Smooth muscle cell of the brain vasculature (primary cell): ENCODE results near the gene PACSIN3.

Source experiments
- DNase-seq: peaks from one replicate; pipeline ENCODE4 v3.0.0-alpha.2; 2012; ENCODE audit warnings: low read depth, low spot score

The PACSIN3 gene

DNA sequence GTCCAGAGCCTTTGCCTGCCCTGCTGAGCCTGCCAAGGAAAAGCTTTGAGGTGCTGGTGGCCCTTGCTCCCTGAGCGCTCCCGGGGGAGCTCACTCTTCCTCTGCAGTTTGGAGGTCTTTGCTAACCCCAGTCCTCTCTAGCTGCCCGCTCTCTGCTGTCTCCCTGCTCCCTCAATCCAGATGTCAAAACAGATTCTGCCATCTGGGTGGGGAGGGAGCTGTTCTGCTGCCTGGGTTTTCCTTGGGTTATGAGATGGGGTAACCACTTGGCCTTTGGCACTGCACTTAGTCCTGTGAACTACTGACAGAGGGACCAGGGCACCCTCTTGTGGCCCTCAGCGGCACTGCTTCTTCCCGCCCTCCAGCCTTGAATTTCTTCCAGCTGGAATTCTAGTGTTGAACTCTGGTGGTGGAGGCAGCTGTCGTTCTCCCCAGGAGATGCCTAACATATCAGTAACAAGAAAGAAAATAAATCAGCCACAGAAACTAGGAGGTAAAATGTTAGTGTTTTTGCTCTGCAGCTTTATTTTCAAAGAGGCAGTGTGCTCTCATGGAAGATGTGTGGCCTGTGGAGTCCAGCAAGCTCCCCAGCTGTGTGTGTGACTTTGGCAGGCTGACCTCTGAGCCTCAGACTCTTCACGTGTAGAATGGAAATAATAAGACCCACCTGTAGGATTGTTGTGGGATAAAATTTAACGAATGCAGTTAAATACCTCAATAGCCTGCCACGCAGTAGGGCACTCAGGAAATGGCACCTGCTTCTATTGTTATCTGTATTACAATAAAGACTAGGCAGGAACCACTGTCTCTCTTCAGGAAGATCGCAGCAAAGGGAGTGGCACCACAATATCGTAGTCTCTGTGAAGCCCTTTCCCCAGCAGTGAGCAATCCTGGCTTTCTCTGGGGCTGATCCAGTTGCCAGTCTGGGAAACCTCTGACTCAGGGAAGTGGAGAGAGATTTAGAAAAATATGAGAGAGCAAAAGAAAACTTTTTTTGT is 33.0 kb downstream of the PACSIN3 start:
- peak; percentile 89 for DNase-seq

DNA sequence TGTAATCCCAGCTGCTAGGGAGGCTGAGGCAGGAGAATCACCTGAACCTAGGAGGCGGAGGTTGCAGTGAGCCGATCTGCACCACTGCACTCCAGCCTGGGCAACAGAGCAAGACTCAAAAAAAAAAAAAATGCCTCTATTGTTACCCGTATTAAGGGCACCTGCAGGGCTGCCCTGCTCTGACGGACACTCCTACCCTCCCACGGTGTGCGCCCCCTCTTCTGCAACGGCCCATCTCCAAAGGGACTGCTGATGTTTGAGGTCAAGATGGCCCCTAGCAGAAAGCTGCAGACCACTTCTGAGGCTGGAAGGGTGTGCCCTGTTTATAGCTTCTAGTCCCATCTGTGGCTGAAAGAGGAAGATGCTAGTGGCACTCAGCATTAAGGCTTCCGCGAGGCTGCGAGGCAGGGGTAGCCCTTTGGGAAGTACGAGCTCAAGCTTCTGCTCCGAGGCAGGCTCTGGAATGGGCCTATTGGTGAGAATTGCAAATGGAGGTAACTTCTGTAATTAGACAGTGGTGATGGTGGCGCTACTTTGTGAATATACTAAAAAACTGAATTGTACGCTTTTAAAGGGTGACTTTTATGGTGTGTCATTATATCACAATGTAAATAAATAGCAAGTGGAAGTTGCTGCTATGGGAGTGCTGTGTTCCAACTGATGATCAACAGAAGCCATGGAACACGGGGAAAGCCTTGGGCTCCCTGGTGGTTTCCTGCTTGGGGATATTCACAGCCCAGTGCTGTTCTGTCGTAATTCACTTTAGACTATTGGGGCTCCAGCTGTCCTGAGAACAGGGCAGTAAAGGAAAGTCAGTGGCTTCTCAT is 33.9 kb downstream of the PACSIN3 start:
- DNase-seq: no peak

DNA sequence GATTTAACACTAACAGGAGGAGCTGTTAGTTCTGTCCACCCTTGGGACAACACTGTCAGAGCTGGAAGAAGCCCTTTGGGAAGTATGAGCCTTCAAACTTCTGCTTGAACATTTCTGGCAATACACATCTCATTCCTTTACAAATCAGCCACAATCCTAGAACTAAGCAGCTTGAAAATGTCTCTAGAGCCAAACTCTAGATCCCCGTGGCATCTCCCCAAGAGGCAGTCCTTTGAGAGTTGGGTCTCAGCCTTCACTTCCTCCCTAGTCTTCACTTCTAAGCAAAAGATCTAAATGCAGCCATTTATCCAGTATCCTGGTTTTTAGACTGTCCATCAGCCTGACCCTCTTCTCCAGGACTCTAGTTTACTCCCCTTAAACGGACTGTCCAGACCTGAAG is 36.5 kb downstream of the PACSIN3 start:
- no peak for DNase-seq

DNA sequence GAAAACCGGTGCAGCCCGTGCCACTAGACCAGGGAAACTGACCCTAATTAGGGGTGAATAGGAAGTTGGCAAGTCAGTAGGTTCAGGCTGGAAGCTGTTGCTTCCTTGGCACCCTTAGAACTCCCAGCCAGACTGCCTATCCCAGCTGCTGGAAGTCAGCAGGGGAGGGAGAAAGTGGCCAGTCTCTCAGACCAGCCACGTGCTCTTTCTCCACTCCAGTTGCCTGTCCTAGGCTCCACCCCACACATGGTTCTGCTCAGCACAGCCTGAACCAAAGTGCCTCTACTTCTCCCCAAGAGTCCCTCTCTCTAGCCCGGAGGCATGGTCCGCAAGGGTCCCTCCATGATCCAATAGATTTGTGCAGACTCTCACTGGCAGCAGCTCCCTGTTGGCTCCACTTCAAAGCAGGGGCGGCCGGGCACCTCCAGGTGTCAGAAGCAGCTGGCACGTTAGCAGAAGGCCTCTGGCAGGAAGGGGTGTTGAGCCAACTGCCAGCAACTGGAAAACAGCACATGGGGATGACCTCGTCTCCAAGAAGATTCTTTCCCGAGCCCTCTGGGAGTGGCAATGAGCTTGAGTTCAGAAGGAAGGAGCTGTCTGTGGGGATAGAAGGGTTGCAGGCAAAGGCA is 37.2 kb downstream of the PACSIN3 start:
- DNase-seq: no peak

DNA sequence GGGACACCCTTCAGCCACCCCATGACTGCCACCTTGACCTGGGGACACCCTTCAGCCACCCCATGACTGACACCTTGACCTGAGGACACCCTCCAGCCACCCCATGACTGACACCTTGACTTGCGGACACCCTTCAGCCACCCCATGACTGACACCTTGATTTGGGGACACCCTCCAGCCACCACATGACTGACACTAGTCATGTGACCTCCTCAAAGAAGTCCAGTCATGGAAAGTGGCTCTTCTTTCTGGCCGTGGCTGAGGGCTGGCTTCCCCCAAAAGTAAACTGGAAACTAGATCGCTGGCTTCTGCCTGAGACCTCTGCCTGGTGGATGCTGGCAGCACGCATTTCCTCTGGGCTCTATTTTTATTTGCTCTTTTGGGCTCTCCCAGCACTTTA is 38.0 kb downstream of the PACSIN3 start:
- DNase-seq: no peak

DNA sequence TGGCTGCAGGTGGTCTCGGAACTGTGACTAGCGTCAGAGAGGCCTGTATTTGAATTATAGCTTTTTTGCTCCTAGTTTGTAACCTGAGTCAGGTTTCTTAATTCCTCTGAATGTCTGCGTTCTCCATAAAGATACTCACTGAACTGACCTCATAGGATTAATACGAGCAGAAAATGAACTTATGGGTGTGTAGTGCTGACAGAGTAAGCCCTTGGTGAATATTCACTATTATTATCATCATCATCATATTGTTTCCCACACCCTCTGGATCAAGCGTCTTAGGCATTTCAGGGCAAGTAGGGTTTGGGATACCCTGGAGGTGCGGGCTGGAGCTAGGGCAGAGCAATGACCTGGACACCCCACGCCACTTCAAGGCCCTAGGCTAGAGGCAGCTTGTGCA is 38.6 kb downstream of the PACSIN3 start:
- no peak for DNase-seq

DNA sequence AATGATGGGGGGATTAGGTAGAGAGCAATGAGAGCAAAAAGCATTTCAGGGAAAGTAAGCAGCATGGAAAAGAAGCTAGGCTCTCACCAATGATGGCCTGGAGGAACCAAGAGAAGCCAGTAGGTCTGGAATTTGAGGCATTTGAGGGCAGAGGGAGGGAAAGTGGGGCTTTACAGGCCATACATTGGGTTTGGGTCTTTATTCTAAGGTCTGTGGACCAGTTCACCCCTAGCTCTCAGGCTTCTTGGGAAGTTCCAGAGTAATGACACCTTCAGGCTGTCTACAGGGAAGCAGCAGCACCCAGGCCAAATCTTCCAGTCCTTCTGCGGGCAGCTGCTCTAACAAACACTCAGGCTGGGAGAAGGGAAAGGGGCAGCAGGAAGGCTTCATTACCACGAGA is 39.0 kb downstream of the PACSIN3 start:
- DNase-seq: no peak

DNA sequence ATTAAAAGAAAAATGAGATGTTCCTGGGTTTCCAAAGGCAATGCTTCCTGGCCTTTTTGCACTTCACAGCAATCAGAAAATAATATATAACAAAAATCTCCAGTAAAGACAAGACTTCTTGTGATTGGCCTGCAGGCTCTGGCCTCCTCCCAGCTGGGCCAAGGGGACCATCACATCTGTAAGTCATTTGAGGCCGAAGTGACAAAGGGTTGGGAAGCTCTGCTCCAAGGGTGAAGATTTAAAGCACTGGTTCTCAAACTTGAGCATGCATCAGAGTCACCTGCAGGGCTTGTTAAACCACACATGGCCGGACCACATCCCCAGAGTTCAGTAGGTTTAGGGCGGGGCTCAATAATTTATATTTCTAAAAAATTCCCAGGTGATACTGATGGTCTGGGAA is 41.7 kb downstream of the PACSIN3 start:
- DNase-seq: no peak

DNA sequence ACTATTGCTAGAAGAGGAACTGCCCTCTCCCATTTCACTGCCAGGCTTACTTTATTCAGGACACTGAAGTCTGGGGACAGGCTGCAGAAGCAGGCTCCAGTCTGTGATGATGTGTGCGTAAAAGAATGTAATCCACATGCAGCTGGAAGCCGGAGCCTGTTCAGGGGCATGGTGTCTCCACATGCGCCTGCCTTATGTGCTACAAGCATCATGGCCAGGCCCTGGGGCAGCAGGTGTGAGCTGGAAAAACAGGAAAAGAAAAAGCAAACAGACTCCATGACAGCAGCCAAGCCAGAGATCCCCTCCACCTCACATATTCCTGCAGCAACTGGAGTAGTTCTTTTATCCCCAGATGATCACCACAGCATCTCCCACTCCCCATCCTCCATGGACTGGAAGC is 42.9 kb downstream of the PACSIN3 start:
- DNase-seq: peak; percentile 87

DNA sequence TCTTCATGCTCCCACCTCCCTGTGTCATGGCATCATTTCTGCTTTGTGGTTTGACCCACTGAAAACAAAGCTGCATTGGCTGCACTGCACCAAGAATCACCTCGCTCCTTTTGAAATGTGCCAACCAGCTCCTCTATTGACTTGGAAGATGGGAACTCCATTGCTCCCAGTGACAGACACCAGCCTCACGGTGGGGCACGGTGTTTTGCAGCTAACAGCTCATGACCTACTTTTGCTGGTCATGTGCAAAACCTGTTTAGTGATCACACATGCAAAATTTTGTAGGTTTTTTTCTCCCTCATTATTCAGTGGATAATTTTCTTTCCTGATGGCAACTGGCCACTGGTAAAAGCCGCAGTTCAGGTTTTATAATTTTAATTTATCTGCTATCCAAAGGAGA is 46.4 kb downstream of the PACSIN3 start:
- DNase-seq: no peak

DNA sequence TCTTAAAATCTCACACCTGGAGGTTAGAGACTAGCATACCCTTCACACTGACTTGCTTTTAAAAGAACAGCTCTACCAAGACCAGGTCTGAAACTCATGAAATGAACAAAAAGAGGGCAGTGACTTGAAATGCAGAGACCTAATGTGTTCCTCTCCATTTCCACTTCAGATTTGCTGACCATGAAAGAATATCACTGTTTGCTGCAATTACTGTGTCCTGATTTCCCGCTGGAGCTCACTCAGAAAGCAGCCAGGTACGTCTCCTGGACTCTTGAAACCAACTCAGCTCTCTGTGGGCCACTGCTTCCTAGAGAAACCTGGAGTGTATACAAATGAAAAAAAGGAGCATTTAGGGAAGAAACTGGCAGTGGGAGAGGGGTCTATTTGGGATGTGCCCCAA is 48.8 kb downstream of the PACSIN3 start:
- DNase-seq: no peak

DNA sequence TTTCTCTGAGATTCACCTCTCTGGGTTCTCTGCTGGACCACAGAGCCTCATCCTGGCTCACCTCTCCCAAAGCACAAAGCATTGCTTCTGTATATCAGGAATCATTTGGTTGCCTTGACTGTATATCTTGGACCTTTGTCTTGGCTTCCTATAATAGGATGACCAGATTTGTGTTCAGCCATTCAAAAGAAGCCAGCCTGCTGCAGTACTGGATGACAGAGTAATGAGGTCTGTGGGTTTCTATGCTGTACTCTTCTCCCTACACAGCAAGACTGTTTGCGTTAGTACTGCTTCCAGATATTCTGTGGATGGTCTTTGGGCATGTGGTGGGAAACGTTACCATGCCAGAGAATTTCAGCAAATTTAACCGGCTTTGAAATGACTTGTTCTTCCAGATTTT is 49.3 kb downstream of the PACSIN3 start:
- DNase-seq: no peak

DNA sequence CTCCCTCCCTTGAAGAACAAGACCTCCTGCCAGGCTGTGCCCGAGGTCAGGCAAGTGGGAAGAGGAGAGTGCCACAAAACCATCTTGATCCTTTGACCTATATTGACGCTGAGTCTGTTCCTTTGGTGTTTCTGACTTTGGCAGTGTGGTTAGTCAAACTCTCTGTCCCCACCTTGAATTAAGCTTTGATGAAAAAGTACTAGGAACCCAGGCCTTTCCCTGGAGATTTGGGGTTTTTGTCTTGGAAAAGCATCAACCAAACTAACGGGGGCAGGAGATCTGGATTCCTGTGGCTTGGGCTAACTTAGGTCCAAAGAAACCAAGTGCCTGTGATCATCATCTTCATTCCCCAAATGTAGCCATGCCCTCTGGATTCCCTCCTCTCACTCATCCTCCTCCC is 49.9 kb downstream of the PACSIN3 start:
- DNase-seq: no peak

DNA sequence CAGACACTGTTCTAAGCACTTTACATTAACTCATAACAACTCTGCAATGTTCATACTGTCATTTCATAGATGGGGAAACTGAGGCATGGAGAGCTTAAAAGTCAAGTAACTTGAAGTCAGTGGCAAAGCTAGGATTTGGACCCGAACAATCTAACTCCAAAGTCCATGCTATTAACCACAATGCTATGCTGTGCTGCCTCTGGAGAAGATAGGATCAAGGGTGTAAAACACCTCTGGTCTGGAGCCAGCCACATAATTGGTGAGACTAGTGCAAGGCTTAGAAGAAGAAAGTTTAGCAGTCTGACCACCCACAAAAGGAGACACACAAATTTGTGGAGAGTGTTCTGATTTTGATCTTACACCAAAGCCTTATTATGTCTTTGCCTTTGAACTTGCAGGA is 53.3 kb downstream of the PACSIN3 start:
- DNase-seq: no peak

DNA sequence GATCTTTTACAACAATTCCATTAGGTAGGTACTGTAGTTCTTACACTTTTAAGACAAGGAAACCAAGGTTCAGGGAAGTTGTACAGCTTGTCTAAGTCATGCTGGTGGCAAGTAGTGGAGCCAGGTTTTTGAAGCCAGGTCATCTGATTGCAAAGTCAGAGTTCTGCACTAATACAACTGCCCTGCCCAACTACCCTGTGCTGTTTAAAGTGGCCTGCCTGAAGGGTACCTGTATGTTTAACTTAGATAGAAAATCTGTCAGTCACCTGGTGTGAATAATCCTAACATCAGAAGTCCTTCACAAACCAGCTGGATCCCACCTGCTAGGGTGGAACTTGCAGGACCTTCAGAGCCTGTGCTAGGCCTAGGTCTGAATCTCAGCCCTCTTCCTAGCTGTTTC is 53.7 kb downstream of the PACSIN3 start:
- no peak for DNase-seq

DNA sequence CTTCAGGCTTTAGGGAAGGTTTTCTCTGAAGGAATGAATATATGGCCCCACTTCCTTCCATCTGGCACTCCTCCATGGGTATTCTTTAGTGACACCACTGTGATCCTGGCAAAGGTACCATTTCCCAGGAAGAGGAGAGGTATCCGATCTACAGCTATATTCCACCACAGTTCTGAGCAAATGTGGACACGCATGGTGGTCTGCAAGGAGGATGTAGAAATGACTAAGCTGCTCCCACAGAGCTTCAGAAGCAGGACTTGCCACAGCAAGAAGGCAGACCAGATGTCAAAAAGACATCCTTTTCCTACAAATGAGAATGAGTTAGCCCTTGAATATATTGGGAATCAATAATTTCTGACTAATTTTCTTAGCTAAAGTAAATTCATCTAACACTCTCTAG is 55.1 kb downstream of the PACSIN3 start:
- DNase-seq: no peak

DNA sequence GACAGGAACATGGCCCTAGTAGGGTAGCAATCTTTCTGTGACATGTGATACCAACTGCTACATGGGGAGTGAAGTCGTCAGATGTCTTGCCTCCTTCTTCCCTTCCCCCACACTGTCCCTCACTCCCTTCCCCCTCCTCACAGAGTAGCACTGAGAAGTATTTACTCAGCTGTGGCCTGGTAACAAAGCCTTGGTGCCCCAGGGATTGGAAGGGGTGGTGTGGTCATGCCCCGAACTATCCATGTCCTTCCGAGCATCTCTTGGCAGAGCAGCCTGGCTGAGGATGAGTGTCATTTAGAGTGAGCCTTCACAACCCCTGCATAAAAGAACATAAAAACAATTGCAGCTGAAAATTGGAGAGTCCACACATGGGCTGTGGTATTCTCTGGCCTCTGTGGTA is 55.7 kb downstream of the PACSIN3 start:
- no peak for DNase-seq
